GM12865 (cell line): Measurements from ENCODE around the gene IRF3.

Experiments
- DNase-seq: peaks from one replicate; pipeline ENCODE4 v3.0.0; 2010; ENCODE audit warnings: low read depth
- H3K4me3 ChIP-seq: 2 replicates; pipeline ENCODE4 v1.5.1; 2011; ENCODE audit warnings: mild to moderate bottlenecking, low read depth, low read length, control low read depth
- TF ChIP-seq, protein P1 (sequence below): IDR thresholded peaks from 2 replicates; pipeline ENCODE4 v1.5.1; 2011; ENCODE audit warnings: low read length, control low read depth, low read depth, inconsistent platforms; ENCODE audit not compliant: insufficient read depth; ENCODE audit errors: missing control alignments

IRF3 gene

DNA sequence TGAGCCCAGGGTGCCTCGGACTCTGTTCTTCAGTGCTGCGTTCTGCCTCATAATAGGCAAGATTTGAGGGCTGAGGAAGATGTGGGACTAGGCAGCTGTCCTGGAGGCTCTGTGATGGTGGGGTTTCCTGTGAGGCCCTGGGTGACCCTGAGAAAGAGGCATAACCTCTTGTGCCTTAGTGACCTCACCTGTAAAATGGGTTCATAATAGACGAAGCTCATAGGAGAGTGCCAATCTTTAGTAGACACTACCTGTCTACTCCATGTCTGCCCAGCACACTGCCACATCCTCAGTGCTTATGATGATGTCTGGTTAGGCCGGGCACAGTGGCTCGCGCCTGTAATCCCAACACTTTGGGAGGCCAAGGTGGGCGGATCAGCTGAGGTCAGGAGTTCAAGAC is 49.1 kb downstream of the IRF3 start:
- DNase-seq, result no peak
- H3K4me3 ChIP-seq, result no peak overlapping the region
- TF ChIP-seq, protein P1, sequence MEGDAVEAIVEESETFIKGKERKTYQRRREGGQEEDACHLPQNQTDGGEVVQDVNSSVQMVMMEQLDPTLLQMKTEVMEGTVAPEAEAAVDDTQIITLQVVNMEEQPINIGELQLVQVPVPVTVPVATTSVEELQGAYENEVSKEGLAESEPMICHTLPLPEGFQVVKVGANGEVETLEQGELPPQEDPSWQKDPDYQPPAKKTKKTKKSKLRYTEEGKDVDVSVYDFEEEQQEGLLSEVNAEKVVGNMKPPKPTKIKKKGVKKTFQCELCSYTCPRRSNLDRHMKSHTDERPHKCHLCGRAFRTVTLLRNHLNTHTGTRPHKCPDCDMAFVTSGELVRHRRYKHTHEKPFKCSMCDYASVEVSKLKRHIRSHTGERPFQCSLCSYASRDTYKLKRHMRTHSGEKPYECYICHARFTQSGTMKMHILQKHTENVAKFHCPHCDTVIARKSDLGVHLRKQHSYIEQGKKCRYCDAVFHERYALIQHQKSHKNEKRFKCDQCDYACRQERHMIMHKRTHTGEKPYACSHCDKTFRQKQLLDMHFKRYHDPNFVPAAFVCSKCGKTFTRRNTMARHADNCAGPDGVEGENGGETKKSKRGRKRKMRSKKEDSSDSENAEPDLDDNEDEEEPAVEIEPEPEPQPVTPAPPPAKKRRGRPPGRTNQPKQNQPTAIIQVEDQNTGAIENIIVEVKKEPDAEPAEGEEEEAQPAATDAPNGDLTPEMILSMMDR, result no peak

DNA sequence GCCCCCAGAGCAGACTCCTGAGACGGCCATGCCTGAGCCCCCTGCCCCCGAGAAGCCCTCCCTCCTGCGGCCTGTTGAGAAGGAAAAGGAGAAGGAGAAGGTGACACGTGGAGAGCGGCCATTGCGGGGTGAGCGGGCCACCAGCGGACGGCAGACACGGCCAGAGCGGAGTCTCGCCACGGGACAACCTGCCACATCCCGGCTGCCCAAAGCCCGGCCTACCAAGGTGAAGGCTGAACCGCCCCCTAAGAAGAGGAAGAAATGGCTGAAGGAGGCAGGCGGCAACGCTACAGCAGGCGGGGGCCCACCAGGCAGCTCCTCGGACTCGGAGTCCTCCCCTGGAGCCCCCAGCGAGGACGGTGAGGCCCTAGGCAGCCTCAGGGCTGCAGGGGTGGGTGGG is 49.8 kb downstream of the IRF3 start:
- H3K4me3 ChIP-seq, result no peak overlapping the region
- DNase-seq, result no peak
- TF ChIP-seq, protein P1, result no peak

DNA sequence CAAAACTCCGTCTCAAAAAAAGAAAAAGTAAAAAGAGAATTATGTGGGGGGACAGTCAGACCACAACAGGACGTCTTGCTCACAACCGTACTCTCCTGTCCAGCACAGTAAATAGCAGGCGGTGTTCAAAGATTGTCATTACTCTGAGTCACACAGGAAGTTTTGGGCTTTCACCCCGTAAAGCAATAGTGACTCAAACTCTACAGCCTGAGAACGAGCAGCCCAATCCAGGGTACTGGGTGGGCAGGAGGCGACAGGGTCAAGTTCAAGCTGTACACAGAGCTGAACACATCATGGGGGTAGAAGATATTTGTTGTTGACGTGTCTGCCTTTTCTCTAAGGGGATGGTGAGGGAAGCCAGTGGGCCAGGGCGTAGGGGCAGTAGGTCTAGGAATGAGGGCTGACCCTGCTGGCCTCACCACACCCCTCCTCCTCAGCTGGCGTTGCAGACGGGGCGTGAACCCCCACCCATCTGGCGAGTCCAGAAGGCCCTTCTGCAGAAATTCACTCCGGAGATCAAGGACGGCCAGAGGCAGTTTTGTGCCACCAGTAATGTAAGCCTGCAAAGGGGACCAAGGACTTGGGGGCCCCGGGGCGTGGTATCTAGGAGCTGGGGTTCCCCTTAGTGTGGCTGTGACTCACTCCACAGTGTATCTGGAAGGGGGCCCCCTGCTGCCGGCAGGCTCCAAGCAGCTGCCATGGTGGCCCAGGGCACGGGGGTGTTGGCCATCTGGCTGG is 51.4 kb downstream of the IRF3 start:
- H3K4me3 ChIP-seq, result no peak overlapping the region
- peak; percentile 48 for DNase-seq
- TF ChIP-seq, protein P1, result no peak

DNA sequence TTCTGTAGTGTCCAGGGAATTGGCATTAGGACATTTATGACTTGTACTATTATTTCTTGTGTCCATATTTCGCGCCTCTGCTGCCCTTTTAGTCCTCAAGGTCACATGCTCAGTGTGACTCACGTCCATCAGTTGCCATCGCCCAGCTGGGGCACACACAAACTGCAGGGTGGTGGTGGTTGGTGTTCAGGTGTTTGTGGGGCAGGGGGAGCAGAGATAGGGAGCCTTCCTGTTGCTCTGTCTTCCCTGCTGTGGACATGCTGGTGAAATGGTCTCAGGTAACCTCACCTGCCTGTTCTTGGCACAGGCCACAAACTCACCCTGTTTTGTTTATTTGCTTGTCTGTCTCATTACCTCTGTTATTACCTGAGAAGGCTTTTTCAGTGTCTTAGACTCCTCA is 52.3 kb downstream of the IRF3 start:
- TF ChIP-seq, protein P1, result no peak
- DNase-seq, result no peak

More for the DNA sequence above, 52.3 kb downstream of the IRF3 start:
- H3K4me3 ChIP-seq, result no peak overlapping the region
